Stimulated activated CD8-positive, alpha-beta memory T cell treated with anti-CD3 and anti-CD28 coated beads, Interleukin-4, amount 100 ng/mL, for 48 hours (primary cell): ENCODE results near the gene SRSF8.
"Not testable (repeated sequence)": the region's sequence is repeated elsewhere in the genome, so short reads cannot be mapped to it uniquely, and the experiment has no call there.

ENCODE experiments used
- DNase-seq: peaks from one replicate; pipeline ENCODE4 v3.0.0-alpha.2; 2020

Gene SRSF8

DNA sequence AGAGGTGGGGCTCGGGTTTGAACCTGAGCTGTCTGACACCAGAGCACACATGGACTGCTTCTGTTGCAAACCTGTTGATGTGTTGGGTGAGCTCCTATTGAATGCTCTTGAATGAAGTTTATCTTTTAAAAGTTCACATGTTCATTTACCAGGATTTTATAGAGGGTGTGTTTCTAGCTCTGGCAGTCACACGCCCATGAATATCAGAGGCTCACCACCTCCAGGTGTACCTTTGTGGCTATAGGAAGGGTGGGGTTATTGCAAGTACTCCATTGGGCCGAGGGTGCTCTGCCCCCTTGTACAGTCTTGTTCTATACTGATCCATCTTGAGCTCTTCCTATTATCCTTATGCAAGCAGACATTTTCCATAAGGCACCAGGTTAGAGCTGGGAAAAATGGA, 32.1 kb downstream of the SRSF8 start:
- DNase-seq: no peak

DNA sequence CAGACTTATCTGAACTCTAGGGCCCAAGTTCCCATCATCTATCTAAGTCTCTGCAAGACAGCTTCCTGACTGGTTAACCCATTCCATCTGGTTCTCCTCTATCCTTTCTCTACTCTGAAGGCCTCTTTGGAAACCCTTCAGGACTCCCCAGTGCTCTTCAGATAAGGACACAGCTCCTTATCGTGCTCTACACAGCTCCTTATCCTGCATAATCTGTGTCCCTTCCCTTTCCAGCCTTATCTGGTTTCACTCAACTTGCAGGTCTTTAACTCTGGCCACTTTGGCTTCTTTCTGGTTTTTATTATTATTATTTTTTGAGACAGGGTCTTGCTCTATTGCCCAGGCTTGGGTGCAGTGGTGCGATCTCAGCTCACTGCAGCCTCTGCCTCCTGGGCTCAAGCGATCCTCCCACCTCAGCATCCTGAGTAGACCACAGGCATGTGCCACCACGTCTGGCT, 33.5 kb downstream of the SRSF8 start:
- DNase-seq: no peak

GRCh38 chr11:95100856-95101507, 34.3 kb downstream of the SRSF8 start:
- DNase-seq: no peak

- DNase-seq: no peak
Measured at GRCh38 chr11:95101935-95102334, 35.2 kb downstream of the SRSF8 start.

DNA sequence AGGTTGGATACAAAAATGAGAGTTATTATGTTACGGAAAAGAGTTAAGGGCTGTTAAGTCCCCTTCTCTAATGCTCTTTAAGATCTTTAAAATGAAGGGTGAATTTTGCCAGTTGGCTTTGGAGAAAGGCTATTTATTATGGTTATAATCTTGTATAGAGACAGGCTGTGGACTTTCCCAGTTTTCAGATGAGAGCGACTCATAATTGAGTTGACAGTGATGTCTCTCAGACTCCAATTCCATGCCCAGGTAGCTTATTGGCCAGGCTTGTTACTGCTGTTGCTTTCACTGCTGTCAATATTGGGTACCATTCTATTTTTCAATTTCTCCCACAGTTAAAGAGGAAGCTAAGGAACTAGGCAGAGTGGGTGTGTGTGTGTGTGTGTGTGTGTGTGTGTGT, 36.0 kb downstream of the SRSF8 start:
- no peak for DNase-seq

- DNase-seq: no peak
Measured at GRCh38 chr11:95103701-95104100, 37.0 kb downstream of the SRSF8 start.

DNA sequence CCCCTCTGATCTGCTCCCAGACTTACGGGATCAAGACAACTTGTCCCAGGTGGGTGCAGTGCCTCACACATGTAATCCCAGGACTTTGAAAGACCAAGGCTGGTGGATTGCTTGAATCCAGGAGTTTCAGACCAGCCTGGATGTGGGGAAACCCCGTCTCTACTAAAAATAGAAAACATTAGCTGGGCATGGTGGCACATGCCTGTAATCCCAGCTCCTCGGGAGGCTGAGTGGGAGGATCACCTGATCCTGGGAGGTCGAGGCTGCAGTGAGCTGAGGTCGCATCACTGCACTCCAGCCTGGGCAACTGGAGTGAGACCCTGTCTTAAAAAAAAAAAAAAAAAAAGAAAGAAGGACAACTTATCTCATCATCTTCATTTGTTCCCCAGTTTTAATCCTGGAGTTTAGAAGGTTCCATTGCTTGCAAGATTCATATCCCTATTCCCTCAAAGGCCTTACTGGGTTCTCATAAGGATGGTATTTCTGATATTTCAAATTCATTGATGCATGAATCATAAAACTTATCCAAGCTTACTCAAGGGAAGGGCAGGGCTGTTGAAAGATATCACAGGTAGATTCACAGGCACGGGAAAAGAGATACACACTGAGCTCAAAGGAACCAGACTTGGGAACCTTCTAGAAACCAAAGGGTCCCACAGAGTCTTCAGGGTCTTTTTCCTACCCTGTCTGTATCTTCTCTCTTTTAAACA, 37.6 kb downstream of the SRSF8 start:
- no peak for DNase-seq

- no peak for DNase-seq
Measured at GRCh38 chr11:95104856-95105255, 38.1 kb downstream of the SRSF8 start.

GRCh38 chr11:95108159-95108611, 41.5 kb downstream of the SRSF8 start:
- DNase-seq: no peak

- DNase-seq: no peak
Measured at GRCh38 chr11:95108671-95109551, 42.2 kb downstream of the SRSF8 start.

DNA sequence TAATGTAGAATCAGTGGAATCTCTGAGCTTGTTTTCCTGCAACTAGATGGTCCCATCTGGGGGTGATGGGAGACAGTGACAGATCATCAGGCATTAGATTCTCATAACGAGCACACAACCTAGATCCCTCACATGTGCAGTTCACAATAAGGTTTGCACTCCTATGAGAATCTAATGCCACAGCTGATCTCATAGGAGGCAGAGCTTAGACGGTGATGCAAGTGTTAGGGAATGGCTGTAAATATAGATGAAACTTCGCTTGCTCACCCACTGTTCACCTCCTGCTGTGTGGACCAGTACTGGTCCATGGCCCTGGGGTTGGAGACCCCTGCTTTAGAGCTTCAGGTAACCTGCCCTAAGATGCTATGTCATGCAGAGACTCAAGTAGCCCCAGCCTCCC, 44.8 kb downstream of the SRSF8 start:
- DNase-seq: not testable (repeated sequence)

DNA sequence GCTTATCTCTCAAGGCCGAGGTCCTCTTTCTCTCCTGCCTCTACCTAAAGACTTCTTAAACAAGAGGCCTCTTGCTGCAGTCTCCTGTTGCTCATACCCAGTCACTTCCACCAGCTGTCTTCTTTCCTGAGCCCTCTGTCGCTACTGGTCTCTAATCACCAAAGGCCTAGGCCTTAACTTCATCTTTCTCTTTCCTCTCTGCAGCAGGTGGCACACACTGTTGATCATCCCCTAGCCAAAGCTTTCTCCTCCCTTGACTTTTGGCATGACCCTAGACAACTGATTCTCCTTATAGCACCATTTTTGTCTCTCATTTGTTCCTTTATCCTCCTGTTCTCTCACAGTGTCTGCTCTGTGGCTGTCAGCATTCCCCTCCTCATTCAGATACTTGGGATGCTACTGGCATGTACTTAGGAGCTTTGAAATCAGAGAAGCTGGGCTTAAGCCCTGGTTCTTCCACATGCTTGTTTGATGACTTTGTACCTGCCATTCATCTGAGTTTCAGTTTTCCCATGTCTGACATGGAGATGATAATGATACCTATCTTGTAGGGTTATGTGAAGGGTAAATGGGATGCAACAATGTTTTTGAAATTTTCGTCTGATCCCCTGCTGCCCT, 45.3 kb downstream of the SRSF8 start:
- no peak for DNase-seq

DNA sequence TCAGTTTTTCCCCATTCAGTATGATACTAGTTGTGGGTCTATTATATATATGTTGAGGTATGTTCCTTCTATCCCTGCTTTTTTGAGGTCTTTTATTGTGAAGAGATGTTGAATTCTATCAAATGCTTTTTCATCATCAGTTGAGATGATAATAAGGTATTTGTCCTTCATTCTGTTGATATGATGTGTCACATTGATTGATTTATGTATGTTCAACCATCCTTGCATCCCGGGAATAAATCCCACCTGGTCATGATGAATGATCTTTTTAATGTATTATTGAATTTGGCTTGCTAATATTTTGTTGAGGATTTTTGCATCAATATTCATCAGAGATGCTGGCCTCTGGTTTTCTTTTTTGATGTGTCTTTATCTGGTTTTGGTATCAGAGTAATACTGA, 48.9 kb downstream of the SRSF8 start:
- no peak for DNase-seq

- no peak for DNase-seq
Measured at GRCh38 chr11:95119361-95120060, 52.8 kb downstream of the SRSF8 start.
